Activated CD8-positive, alpha-beta memory T cell treated with anti-CD3 and anti-CD28 coated beads, Interleukin-2, amount 50 U/mL, for 24 hours (primary cell): ENCODE measurements around the gene CDH8.

Experiments
- DNase-seq: peaks from one replicate; pipeline ENCODE4 v3.0.0-alpha.2; 2020; ENCODE audit errors: extremely low read depth

Gene CDH8

GRCh38 chr16:62036101-62036801, at the start of gene CDH8:
CDH8 (minus strand) TSS chr16:62036438; CDS start chr16:62021403, 15,035 bp downstream.
- DNase-seq: no peak

- DNase-seq: no peak
These were observed 43.0 kb upstream of the CDH8 start for GRCh38 chr16:62079236-62079635.

- DNase-seq: no peak
These were observed 41.8 kb upstream of the CDH8 start for GRCh38 chr16:62077998-62078397.

- no peak for DNase-seq
These were observed 40.6 kb upstream of the CDH8 start for GRCh38 chr16:62076886-62077285.

GRCh38 chr16:62068747-62069146, 32.5 kb upstream of the CDH8 start:
- no peak for DNase-seq

- DNase-seq: no peak
These were observed 31.7 kb upstream of the CDH8 start for GRCh38 chr16:62067981-62068380.

- no peak for DNase-seq
These were observed 30.9 kb upstream of the CDH8 start for GRCh38 chr16:62067182-62067581.

- no peak for DNase-seq
These were observed 30.5 kb upstream of the CDH8 start for GRCh38 chr16:62066747-62067146.

- DNase-seq: no peak
These were observed 27.9 kb upstream of the CDH8 start for GRCh38 chr16:62064173-62064572.

GRCh38 chr16:62060089-62060488, 23.9 kb upstream of the CDH8 start:
- DNase-seq: no peak

- DNase-seq: no peak
These were observed 23.3 kb upstream of the CDH8 start for GRCh38 chr16:62059527-62059926.

- no peak for DNase-seq
These were observed 22.2 kb upstream of the CDH8 start for GRCh38 chr16:62058412-62058811.

GRCh38 chr16:62051942-62052341, 15.7 kb upstream of the CDH8 start:
- no peak for DNase-seq

GRCh38 chr16:62050793-62051192, 14.6 kb upstream of the CDH8 start:
- no peak for DNase-seq

GRCh38 chr16:62046801-62047200, 10.6 kb upstream of the CDH8 start:
- DNase-seq: no peak

- DNase-seq: no peak
These were observed 5.2 kb upstream of the CDH8 start for GRCh38 chr16:62041401-62041800.

GRCh38 chr16:62038646-62039045, 2.4 kb upstream of the CDH8 start:
- DNase-seq: no peak

- DNase-seq: no peak
These were observed 2.0 kb upstream of the CDH8 start for GRCh38 chr16:62038225-62038624.

GRCh38 chr16:62036802-62037135, 531 bp upstream of the CDH8 start:
- DNase-seq: no peak

- DNase-seq: no peak
These were observed 834 bp downstream of the CDH8 start for GRCh38 chr16:62035115-62036092.

- no peak for DNase-seq
These were observed 1.8 kb downstream of the CDH8 start for GRCh38 chr16:62034231-62035114.

GRCh38 chr16:62033065-62033464, 3.2 kb downstream of the CDH8 start:
- DNase-seq: no peak
